HepG2 (cell line): ENCODE results near the gene FUT8. TPM values are rescaled to one million over a fixed set of nuclear protein-coding genes. Genes with fewer than 3 reads are reported as not detected.

ENCODE experiments used
- ARNT2 ChIP-seq: sonication (generic); formaldehyde crosslinking; IDR thresholded peaks from 2 replicates; pipeline ENCODE4 v1.8.0; 2022; ENCODE audit warnings: mild to moderate bottlenecking, low read depth, missing genetic modification reagents, moderate library complexity
- EEA1 ChIP-seq: sonication (generic); formaldehyde crosslinking; IDR thresholded peaks from 2 replicates; pipeline ENCODE4 v1.5.1; 2020; ENCODE audit warnings: mild to moderate bottlenecking, missing genetic modification reagents, borderline replicate concordance
- HNF4A ChIP-seq: sonication (generic); formaldehyde crosslinking; IDR thresholded peaks from 2 replicates; pipeline ENCODE4 v1.4.0; 2020; ENCODE audit warnings: missing genetic modification reagents
- PHB2 ChIP-seq: fragments of 450-650 bp; IDR thresholded peaks from 2 replicates; pipeline ENCODE4 v1.6.1; 2018; ENCODE audit not compliant: partially characterized antibody
- SIX1 ChIP-seq: sonication (generic); formaldehyde crosslinking; IDR thresholded peaks from 2 replicates; pipeline ENCODE4 v1.4.0; 2020; ENCODE audit warnings: missing genetic modification reagents, borderline replicate concordance
- SMAD1 ChIP-seq: sonication (generic); formaldehyde crosslinking; IDR thresholded peaks from 2 replicates; pipeline ENCODE4 v1.4.0; 2020; ENCODE audit warnings: missing genetic modification reagents, low read depth, mild to moderate bottlenecking, borderline replicate concordance
- SMC3 ChIP-seq: IDR thresholded peaks from 2 replicates; pipeline ENCODE4 v1.6.1; 2011; ENCODE audit warnings: low read length, improper control_type of control experiment
- SNRNP70 ChIP-seq: fragments of 200-400 bp; formaldehyde crosslinking; IDR thresholded peaks from 2 replicates; pipeline ENCODE4 v1.6.1; 2017; ENCODE audit warnings: mild to moderate bottlenecking, low read depth, low read length, moderate library complexity
- TAF1 ChIP-seq: sonication (generic); formaldehyde crosslinking; IDR thresholded peaks from 2 replicates; pipeline ENCODE4 v1.4.0; 2020; ENCODE audit warnings: missing genetic modification reagents
- ZMYM4 ChIP-seq: sonication (generic); formaldehyde crosslinking; IDR thresholded peaks from 2 replicates; pipeline ENCODE4 v1.8.1; 2023; ENCODE audit warnings: mild to moderate bottlenecking, missing genetic modification reagents
- ZNF138 ChIP-seq: sonication (generic); formaldehyde crosslinking; IDR thresholded peaks from 2 replicates; pipeline ENCODE4 v1.5.0; 2020; ENCODE audit warnings: mild to moderate bottlenecking, low read depth, missing genetic modification reagents
- ZNF350 ChIP-seq: sonication (generic); formaldehyde crosslinking; IDR thresholded peaks from 2 replicates; pipeline ENCODE4 v1.4.0; 2020; ENCODE audit warnings: mild to moderate bottlenecking, low read depth, missing genetic modification reagents, borderline replicate concordance
- ZNF530 ChIP-seq: sonication (generic); formaldehyde crosslinking; IDR thresholded peaks from 2 replicates; pipeline ENCODE4 v1.5.0; 2020; ENCODE audit warnings: low read depth, mild to moderate bottlenecking, missing genetic modification reagents
- ZNF589 ChIP-seq: sonication (generic); formaldehyde crosslinking; conservative IDR thresholded peaks from 2 replicates; pipeline ENCODE4 v1.8.0; 2022; ENCODE audit warnings: mild to moderate bottlenecking, moderate library complexity, missing genetic modification reagents
- polyA plus RNA-seq, 8 experiments: library from polyadenylated mRNA; depleted of rRNA in 3 of 8; stranded (reverse) in 7 of 8; unstranded in 1 of 8; fragments of >200 nt; fragmentation: Illumina TruSeq in 4 of 8; extraction: Trizol in 4 of 8; gene quantifications; 2 replicates each; pipeline versions ENCODE4 v1.2.1 to v1.2.3, GENCODE V29; 2011 to 2016; ENCODE audit warnings: low read depth in 4 of 8, missing spikeins in 1 of 8, mixed read lengths in 1 of 8; ENCODE audit not compliant: insufficient read depth in 1 of 8
- total RNA-seq, 5 experiments: library from RNA; depleted of rRNA; stranded (reverse); fragments of >200 nt; fragmentation: Illumina TruSeq; extraction: Trizol; gene quantifications; 2 replicates each; pipeline ENCODE4 v1.2.3, GENCODE V29; 2016; ENCODE audit warnings: low read depth in 1 of 5
- TF ChIP-seq, protein P1 (sequence below): sonication (generic); formaldehyde crosslinking; IDR thresholded peaks from 2 replicates; pipeline ENCODE4 v1.9.0; 2021; ENCODE audit warnings: missing genetic modification reagents, borderline replicate concordance
- TF ChIP-seq, protein P2 (sequence below): sonication (generic); formaldehyde crosslinking; IDR thresholded peaks from 2 replicates; pipeline ENCODE4 v1.4.0; 2020; ENCODE audit warnings: mild to moderate bottlenecking, missing genetic modification reagents

Gene FUT8
- total and polyA plus RNA-seq, 2 of the 13 experiments (the other 11 are each of a cell fraction or from before 2014, with no cell fraction given) = 9.3 to 17.5 TPM

DNA sequence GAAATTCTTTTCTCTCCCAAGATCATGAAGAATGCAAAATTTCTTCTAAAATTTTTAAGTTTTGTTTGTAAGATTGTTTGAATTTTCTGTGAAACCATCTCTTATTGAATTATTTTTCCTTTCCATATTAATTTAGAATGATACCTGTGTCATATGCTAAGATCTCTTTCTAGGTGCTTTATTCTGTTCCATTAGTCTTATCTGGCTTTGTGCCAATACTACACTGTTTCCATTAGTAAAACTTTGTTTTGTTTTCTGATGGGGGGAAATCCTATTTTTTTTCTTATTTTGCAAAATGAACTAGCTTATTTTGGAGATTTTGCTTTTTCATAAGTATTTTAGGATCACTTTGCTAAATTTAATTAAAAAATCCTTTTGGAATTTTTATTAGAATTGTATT lies 193.9 kb downstream of the FUT8 start (continued):
- TF ChIP-seq, protein P1, sequence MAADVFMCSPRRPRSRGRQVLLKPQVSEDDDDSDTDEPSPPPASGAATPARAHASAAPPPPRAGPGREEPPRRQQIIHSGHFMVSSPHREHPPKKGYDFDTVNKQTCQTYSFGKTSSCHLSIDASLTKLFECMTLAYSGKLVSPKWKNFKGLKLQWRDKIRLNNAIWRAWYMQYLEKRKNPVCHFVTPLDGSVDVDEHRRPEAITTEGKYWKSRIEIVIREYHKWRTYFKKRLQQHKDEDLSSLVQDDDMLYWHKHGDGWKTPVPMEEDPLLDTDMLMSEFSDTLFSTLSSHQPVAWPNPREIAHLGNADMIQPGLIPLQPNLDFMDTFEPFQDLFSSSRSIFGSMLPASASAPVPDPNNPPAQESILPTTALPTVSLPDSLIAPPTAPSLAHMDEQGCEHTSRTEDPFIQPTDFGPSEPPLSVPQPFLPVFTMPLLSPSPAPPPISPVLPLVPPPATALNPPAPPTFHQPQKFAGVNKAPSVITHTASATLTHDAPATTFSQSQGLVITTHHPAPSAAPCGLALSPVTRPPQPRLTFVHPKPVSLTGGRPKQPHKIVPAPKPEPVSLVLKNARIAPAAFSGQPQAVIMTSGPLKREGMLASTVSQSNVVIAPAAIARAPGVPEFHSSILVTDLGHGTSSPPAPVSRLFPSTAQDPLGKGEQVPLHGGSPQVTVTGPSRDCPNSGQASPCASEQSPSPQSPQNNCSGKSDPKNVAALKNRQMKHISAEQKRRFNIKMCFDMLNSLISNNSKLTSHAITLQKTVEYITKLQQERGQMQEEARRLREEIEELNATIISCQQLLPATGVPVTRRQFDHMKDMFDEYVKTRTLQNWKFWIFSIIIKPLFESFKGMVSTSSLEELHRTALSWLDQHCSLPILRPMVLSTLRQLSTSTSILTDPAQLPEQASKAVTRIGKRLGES (CRISPR knock-in tag) = no peak
- TF ChIP-seq SNRNP70 (no peak), SIX1 (CRISPR knock-in tag) (no peak), ARNT2 (CRISPR knock-in tag) (no peak), ZNF530 (CRISPR knock-in tag) (no peak), ZMYM4 (CRISPR knock-in tag) (no peak), SMC3 (no peak), ZNF589 (no peak), EEA1 (no peak), ZNF138 (CRISPR knock-in tag) (no peak), HNF4A (CRISPR knock-in tag) (no peak), SMAD1 (CRISPR knock-in tag) (no peak), TAF1 (no peak), ZNF350 (no peak), PHB2 (no peak)
- TF ChIP-seq, protein P2, sequence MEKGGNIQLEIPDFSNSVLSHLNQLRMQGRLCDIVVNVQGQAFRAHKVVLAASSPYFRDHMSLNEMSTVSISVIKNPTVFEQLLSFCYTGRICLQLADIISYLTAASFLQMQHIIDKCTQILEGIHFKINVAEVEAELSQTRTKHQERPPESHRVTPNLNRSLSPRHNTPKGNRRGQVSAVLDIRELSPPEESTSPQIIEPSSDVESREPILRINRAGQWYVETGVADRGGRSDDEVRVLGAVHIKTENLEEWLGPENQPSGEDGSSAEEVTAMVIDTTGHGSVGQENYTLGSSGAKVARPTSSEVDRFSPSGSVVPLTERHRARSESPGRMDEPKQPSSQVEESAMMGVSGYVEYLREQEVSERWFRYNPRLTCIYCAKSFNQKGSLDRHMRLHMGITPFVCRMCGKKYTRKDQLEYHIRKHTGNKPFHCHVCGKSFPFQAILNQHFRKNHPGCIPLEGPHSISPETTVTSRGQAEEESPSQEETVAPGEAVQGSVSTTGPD (CRISPR knock-in tag) = no peak
- TF ChIP-seq, all 625 proteins: peak for 0
